ENCODE data around the gene ADGRD2.
"Not testable (repeated sequence)": the region's sequence is repeated elsewhere in the genome, so short reads cannot be mapped to it uniquely, and the experiment has no call there.

The ADGRD2 gene, protein sequence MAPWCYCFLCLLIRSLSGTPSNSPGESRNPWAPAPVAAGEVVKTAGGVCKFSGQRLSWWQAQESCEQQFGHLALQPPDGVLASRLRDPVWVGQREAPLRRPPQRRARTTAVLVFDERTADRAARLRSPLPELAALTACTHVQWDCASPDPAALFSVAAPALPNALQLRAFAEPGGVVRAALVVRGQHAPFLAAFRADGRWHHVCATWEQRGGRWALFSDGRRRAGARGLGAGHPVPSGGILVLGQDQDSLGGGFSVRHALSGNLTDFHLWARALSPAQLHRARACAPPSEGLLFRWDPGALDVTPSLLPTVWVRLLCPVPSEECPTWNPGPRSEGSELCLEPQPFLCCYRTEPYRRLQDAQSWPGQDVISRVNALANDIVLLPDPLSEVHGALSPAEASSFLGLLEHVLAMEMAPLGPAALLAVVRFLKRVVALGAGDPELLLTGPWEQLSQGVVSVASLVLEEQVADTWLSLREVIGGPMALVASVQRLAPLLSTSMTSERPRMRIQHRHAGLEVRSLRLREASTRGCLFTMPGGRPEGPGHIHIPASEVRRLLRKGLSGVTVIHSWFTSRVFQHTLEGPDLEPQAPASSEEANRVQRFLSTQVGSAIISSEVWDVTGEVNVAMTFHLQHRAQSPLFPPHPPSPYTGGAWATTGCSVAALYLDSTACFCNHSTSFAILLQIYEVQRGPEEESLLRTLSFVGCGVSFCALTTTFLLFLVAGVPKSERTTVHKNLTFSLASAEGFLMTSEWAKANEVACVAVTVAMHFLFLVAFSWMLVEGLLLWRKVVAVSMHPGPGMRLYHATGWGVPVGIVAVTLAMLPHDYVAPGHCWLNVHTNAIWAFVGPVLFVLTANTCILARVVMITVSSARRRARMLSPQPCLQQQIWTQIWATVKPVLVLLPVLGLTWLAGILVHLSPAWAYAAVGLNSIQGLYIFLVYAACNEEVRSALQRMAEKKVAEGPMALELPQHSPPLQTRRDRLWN

DNA sequence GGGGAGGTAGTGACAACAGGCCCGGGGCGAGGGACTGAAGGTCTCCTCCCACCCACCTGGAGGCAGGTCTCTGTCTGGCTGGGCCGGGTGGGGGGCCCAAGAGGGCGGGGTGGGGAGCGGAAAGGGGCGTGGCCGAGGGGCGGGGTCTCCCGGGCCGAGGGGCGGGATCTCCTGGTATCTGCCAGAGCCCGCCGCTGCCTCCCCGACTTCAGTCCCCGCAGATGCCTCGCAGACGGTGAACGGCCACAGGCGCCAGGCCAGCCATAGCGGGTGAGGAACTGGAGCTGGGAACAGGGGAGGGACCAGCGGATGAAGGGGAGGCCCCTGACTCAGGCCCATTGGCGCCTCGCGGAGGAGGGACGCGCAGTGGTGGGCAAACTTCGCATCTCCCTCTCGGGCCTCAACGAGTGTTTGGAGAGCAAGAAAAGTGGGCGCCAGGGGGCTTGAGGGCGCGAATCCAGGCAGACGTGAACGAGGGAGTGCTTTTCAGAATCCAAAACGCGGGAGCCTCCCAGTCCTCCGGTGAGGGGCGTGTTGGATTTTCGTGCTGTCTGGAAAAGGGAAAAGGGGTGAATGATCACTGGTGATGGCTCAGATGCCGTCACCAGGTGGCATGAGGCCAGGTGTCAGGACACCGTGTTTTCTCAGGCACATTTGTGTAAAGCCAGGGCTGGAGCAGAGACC is at the start of gene ADGRD2:
Gene ADGRD2 (plus strand): TSS at position 211 of the 684 bp plus-strand sequence. CDS start 1,216 bp downstream, outside the sequence.
- DNase-seq (ENCODE audit: low read depth in 3 of 3) = no peak

DNA sequence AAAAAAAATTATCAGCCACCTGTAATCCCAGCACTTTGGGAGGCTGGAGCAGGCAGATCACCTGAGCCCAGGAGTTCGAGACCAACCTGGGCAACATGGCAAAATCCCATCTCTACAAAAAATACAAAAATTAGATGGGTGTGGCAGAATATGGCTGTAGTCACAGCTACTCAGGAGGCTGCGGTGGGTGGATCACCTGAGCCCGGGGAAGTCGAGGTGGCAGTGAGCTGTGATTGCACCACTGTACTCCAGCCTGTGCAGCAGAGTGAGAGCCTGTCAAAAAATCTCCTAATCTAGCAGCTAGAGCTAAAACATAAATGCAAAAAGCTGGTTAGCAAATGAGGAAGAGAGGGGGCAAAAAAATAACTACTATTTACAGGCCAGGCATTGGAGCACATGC is 47.0 kb upstream of the ADGRD2 start:
- DNase-seq (ENCODE audit: low read depth in 3 of 3) = no peak

DNA sequence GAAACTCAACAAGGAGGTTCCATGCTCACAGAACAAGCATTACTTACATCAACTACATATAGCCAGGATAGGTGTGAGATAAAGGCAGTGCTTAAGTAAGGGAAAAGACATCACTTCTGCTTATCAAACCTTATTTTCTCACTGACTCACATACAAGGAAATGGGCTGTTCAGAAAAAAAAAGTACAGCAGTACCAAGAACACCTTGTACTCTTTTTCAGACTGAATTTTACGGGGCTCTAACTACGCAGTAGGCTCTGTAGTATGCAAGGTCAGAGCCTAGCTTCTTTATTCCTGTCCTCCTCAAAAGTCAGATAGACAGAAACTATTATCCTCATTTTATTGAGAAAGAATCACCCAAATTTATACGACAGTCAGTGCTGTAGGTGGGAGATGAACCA is 40.8 kb upstream of the ADGRD2 start:
- no peak for DNase-seq (ENCODE audit: low read depth in 3 of 3)

DNA sequence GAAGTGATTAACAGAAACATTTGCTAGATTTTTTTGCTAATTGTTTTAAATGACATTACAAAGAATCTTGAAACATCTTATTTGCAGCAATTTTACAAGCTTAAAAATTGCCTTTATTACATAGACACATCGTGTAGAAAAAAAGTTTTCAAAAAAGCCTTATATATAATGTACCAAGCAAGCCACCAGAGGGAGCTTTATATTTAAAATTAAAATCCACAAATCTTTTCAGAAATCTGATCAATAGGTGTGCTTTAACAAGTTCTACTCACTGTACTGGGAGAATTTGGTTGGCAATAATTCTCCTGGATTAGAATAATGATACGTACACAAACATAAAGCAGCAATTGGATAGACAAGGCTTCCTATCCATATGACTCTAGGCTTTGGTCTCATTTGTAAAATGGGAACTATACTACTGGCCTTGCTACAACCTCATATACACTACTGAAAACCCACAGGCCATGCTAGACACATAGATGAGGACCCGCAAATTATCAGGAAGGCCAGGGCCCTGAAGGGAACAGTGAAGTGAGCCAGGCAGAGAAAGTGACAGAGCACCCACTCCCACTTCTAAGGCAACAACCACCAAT is 39.8 kb upstream of the ADGRD2 start:
- no peak for DNase-seq (ENCODE audit: low read depth in 3 of 3)

DNA sequence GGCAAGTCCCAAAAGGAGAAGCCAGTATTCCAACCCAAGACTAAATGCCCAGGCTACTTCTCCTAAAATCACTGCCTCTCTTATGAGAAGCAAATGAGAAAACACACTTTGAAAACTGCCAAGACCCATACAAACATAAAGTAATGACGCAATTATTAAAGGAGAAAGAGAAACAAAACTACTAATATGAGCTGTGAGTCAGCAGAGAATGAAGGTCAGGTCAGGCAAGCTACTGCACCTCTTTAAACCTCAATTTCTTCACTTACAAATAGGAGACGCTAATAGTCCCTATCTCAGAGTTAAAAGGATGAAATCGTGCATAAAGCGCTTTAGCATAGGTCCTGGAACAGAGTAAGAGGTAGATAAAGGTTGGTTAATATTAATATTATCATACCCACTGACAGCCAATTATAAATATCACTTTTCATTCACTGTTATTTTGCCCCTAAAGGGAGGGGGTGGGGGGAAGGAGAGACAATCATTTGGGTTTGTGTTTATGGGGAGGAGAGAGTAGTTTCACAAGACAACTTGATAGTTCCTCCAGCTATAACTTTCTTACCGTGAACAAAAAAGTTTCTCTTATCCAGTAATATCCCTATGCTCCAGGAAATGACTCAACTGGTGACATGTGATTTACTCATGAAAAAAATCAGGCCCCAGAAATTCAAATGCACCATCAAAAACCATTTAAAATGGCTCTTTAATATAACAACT is 38.6 kb upstream of the ADGRD2 start:
- DNase-seq (ENCODE audit: low read depth in 3 of 3) = no peak

DNA sequence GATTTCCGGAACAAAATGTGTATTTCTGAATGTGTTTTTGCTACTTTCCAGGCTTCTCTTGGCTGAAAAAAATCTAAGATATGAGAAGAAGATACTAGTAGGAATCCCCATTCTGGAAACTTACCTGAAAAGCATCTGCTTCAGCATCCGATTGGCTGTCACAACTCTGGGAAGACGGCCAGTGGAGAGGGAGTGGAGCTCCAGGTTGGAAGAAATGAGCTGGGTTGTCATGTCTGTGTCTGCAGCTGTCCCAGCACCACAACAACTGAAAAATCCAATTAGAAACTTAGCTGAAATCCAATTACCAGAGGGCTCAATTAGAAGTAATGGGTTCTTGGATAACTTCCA is 38.0 kb upstream of the ADGRD2 start:
- DNase-seq (ENCODE audit: low read depth in 3 of 3) = no peak

DNA sequence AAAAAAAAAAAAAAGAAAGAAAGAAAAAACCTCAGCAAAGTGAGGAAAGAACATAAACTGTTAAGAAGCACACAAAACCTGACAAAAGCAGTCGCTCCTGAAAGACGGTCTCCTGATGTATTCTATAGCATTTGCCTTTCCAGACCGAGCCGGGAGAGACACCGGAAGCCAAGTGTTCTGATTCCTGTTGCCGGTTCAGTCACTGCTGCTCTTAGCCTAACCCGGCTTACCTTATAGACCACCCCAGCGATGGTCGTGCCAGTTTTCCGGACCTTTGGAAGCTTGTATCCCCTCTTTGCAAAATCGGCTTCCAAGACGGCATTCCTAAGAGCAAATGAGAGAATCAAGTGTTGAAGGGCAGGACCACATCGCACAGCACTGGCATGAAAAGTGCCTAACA is 35.6 kb upstream of the ADGRD2 start:
- no peak for DNase-seq (ENCODE audit: low read depth in 3 of 3)

DNA sequence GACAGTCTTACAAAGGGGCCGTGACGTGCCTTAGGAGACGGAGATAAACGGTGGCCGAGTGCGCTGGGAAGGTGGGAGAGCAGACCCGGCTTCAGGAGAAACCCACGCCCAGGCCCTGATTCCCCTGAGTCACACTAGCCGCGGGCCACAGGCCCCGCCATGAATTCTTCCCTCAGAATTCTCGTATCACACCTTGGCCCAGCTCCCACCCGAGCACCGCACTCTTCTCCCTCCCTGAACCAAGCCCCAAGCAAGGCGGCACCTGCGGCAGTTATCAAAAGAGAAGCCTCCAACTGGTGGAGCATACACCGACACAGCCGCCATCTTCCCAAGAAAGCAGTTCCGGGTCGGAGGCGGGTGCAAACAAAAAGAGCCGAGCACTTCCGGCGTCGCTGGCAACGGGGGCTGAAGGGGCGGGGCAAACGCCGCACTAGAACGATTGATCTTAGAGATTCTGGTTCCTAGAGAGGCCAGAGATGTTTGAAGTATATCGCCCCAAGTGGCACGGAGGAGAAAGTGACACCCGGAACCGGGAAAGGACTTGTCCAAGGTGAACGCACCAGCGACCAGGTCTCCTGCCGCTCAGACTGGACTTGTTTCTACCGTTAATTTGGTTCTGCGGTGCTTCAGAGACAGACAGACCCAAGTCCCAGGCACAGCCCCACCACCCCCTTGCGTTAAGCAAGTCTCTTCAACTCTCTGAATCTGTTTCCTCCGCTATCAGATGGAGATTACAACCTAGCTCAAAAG is 35.0 kb upstream of the ADGRD2 start, which contains the start of gene PSMB7:
Gene PSMB7 (minus strand): TSS at position 341 of the 750 bp plus-strand sequence. CDS start 17 bp downstream, at position 324.
- DNase-seq (ENCODE audit: low read depth in 3 of 3) = peak; percentile 93 to 98 (median 97)

DNA sequence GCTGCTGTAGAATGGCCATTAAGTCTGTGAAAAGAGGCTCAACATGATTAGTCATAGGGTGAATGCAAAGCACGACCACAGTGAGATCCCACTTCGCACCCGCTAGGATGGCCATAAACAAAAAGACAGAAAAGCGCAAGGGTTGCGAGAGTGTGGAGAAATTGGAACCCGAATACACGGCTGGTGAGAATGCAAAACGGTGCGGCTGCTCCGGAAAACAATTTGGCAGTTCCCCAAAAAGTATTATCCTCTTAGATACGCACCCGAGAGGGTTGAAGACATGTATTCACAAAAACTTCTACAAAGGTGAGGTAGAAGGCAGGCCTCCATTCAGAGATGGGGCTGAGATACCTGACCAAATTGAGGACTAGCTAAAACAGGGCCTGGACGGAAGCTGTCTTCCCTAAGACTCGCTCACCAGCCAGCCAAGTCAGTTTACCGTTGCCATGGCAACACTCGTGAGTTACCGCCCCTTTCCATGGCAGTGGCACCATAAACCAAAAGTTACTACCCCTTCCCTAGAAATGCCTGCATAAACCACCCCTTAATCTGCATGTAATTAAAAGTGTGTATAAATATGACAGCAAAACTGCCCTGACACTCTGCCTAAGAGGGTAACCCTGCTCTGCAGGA is 34.3 kb upstream of the ADGRD2 start:
- DNase-seq (ENCODE audit: low read depth in 3 of 3) = no peak

DNA sequence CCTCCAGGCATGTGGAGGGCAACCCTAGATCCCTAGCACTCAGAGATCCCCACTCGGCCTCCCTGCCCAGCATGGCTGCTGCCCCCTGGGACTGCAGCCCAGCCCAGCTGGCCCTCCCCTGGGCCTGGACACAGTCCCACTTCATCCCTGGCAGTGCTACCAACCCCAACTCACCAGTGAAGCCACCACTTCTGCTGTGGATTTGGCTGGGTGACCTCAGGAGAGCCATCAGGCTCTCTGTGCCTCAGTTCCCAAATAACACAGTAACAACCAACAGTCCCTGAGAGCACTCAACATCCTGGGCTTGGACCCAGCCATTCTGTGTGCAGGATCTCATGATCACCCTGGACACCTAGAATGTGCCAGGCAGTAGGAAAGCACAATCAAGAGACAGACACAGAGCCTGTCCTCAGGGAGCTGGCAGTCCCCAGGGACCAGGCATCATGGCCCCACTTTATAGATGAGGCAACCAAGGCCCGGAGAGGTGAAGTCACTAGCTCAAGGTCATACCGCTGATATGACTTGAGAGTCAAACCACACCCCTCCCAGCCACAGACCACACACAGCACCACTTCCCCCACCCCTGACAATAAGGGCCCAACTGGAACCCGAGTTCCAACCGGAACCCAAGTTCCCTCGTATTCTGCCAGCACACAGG is 30.3 kb upstream of the ADGRD2 start:
- DNase-seq (ENCODE audit: low read depth in 3 of 3) = no peak

DNA sequence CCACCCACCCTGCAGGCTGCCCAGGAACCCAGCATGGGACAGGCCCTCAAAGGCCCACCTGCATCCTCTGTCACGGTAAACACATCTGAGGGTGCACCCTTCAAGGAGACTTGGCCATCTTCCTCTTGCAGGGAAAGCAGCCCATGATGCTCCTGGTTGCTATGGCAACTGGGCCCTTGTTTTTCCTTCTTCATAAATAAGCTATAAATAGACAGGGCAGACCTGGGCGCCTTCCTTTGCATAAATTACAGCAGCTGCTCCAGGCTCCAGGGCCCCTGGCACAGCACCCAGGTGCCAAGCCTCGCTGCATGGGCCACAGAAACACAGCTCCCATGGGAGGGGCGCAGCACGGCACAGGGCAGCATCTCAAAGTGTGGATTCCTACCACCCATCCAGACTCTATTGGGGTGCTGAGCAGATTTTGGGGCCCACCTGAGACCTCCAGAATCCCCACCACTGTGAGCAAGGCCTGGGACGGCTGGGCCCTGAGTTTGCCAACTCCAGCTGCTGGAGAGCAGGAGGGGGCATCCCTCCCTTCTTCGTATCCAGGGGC is 29.2 kb upstream of the ADGRD2 start:
- DNase-seq (ENCODE audit: low read depth in 3 of 3) = no peak

DNA sequence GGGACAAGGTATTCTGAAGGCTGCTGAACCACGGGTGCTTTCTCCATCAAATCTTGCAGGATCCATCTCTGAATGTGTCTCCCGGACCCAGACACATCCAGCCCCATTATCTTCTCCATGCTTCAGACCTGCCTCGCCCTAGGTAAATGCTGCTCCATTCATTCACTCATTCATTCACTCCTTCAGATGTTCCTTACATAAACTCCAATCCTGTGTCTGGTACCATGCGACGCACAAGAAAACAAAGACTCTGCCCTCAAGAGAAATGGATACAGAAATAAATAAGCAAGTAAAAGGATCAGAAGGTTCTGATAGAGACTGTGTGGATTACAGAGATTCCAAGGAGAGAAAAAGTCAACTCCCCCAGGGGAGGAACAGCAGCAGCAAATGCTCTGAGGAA is 27.1 kb upstream of the ADGRD2 start:
- DNase-seq (ENCODE audit: low read depth in 3 of 3) = no peak

DNA sequence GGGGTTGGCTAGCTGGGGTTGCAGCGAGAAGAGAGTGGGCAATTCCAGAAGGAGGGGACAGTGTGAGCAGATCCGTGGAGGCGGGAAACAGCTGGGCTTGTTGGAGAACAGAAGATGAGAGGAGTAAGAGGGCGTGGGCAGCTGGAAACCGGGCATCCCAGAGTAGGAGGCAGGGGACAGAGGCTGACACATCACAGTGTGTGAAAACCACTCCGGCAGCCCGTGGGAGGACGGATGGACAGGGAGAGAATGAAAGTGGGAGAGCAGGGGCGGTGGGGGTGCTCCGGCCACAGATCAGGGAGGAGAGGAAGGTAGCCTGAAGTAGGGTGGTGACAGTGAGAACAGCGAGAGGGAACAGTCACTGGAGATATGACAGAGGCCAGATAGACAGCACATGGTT is 26.7 kb upstream of the ADGRD2 start:
- DNase-seq (ENCODE audit: low read depth in 3 of 3) = no peak

DNA sequence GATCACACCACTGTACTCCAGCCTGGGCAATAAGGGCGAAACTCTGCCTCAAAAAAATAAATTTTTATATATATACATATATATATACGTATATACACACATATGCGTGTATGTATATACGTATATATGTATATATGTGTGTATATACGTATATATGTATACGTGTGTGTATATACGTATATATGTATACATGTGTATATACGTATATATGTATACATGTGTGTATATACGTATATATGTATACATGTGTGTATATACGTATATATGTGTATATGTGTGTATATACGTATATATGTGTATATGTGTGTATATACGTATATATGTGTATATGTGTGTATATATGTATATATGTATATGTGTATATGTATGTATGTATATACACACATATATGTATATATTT is 24.5 kb upstream of the ADGRD2 start:
- not testable (repeated sequence) for DNase-seq (ENCODE audit: low read depth in 3 of 3)

DNA sequence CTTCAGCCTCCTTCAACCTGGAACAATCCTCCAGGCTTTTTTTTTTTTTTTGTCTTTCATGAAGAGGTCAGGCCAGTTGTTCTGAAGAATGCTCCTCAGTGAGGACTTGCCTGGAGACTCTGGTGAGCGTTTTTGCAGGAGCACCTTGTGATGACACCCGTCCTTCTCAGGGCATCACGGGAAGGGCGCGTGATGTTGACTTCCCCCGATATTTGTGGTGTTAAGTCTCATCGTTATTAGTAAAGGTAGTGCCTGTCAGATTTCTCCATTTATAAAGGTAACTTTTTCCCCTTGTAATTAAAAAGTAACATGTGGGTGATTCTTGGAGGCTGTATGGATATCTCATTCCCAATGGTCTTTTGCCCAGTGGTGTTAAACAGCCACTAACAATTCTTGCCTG is 23.9 kb upstream of the ADGRD2 start:
- no peak for DNase-seq (ENCODE audit: low read depth in 3 of 3)

DNA sequence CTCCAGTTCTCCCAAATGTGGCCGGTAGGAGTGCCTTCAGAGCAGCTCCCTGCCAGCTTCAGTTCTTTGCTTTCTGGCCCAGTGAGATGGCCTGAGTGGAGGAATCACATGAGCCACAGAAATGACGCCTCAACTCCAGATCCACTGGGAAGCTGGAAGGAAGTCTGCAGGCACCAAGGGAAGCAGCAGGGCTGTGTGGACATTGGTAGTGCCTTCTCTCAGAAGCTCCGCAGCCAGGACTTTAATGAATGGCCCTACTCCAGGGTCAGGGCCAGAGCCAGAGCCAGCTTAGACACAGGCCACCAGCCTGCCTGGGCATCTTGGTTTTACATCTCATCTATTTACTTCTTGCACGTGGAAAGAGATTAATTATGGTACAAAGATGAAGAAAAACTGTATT is 23.0 kb upstream of the ADGRD2 start:
- no peak for DNase-seq (ENCODE audit: low read depth in 3 of 3)

DNA sequence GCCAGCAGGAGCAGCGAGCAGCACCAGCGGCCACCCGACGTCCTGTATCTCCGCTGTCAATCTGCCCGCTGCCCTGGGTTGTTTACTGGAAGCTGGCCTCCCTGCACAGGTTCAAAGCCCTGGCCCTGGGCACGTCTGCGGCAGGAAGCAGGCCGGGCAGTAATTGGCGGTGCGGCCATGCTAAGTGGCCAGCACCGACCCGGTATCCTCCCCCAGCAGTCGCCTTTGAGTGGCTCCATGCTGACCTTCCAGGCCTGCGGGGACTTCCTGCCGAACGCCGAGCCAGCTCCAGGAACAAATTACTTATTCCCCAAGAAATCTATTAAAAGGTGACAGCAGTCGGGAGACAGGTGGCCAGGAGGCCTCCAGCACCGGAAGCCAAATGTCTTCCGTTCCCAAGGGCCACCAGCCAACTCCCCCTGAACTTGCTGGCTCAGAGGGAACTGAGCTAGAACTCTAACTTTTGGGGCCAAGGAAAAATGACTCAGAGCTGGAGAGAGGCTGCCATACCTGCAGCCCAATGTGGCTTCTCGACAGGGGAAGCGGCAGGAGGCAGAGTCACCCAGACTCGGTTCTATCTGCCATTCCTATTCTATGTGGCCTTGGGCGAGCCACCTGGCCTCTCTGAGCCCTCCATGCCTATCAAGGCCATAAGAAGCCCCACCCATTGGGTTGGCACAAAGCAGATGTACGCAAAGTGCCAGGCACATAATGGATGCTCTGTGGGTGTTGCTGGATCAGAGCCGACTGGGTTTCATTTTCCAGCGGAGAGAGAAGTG is 21.3 kb upstream of the ADGRD2 start:
- no peak for DNase-seq (ENCODE audit: low read depth in 3 of 3)

DNA sequence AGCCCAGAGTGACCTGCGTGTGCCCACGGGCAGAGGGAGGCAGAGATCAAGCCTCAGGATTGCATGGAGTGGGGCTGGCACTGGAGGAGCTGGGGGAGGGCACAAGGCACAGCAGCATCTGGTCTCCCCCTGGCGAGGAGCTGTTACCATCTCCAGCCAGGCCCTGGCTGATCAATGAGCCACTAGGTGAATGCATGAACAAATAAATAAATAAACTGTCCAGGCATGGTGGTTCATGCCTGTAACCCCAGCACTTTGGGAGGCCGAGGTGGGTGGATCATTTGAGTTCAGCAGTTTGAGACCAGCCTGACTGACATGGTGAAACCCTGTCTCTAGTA is 20.8 kb upstream of the ADGRD2 start:
- no peak for DNase-seq (ENCODE audit: low read depth in 3 of 3)

Measured in stimulated activated CD4-positive, alpha-beta T cell treated with anti-CD3 and anti-CD28 coated beads, TNF-alpha, amount 100 ng/mL, for 24 hours (primary cell).